Cardiac muscle cell (in vitro differentiated cells and primary cell): ENCODE data around the gene DOK7. TPM values are rescaled to one million over a fixed set of nuclear protein-coding genes. Genes with fewer than 3 reads are reported as not detected.
A peak's percentile ranks its signal among the peaks of the same experiment; 100 is the strongest.
"Not testable (repeated sequence)": the region's sequence is repeated elsewhere in the genome, so short reads cannot be mapped to it uniquely, and the experiment has no call there.

ENCODE experiments used
- DNase-seq, 2 donors: peaks; one replicate each; pipeline versions ENCODE4 v3.0.0 to v3.0.0-alpha.2; 2010 to 2017; ENCODE audit warnings: low read depth in 1 of 2, low spot score in 1 of 2
- H3K27ac ChIP-seq: fragments of 200-600 bp; sonication (generic); 2 replicates; pipeline ENCODE4 v1.5.1; 2016
- H3K27me3 ChIP-seq: fragments of 200-600 bp; sonication (generic); 2 replicates; pipeline ENCODE4 v1.6.0; 2016; ENCODE audit warnings: control low read depth
- H3K36me3 ChIP-seq: fragments of 200-600 bp; sonication (generic); 2 replicates; pipeline ENCODE4 v1.5.1; 2016; ENCODE audit warnings: control low read depth
- H3K4me1 ChIP-seq: fragments of 200-600 bp; sonication (generic); 2 replicates; pipeline ENCODE4 v1.8.1; 2017; ENCODE audit warnings: low read depth, mild to moderate bottlenecking, mixed run types
- H3K4me3 ChIP-seq: fragments of 200-600 bp; sonication (generic); 2 replicates; pipeline ENCODE4 v1.5.1; 2016; ENCODE audit warnings: mild to moderate bottlenecking
- H3K9me3 ChIP-seq: fragments of 200-600 bp; sonication (generic); 2 replicates; pipeline ENCODE4 v1.5.1; 2017; ENCODE audit warnings: low read depth, mild to moderate bottlenecking, control low read depth
- polyA plus RNA-seq: library from polyadenylated mRNA; unstranded; fragments of >200 nt; fragmentation: Nextera tagmentation; extraction: Ambion mirVana; gene quantifications from 2 replicates; pipeline ENCODE4 v1.2.1, GENCODE V29; 2016
- total RNA-seq: library from RNA; depleted of rRNA; stranded (reverse); fragments of >200 nt; gene quantifications from 2 replicates; pipeline ENCODE4 v1.2.3, GENCODE V29; 2016
- TF ChIP-seq, protein P1 (sequence below): IDR thresholded peaks from 2 replicates; pipeline ENCODE4 v1.5.1; 2012; ENCODE audit warnings: low read depth, mild to moderate bottlenecking, low read length

The DOK7 gene
- total and polyA plus RNA-seq, 2 experiments from 2014 or later, result 14.4 to 18.0 TPM

DNA sequence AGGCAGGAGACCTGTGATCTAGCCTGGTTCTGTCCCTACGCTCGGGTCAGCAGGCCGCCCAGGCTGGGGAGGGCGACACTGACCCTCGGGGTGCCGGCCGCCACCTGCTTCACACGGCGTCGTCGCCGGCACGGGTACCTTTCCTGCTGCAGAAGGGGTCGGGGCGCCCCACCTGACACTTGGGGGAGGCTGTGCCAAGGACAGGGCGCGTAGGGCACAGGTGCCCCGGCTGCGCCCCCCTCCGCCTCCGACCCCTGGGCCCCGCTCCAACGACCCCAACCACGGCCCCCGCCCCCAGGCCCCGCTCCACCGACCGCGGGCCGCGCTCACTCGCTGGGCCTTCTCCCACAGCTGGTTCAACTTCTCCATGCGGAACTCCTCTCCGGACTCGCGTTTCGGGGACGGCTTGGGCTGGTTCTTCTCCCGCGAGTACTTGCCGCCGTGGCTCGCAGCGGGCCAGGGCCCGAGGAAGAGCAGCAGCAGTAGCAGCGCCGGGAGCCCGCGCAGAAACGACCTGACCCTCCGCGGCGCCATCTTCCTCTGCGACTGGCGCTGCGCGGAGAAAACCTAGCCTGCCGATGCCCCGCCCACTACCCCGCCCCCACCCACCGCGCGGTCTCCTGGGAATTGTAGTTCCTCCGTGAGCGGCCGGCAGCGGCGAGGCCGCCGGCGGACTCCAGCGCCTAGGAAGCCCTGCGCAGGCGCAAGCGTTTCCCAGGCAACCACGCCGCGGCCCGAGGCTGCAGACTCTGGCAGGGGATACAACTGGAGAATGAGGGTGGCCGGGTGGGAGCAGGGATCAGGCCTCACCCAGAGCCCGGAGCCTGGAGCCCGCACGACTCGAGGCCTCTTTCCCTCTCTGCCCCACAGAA, 69.0 kb downstream of the DOK7 start, which contains the start of gene LRPAP1:
TSS of gene LRPAP1 (minus strand) at position 544 of the 872 bp plus-strand sequence. CDS start at position 534, 10 bp downstream.
- H3K4me3 ChIP-seq, result peak within 1 kb of the TSS; percentile 58
- TF ChIP-seq, protein P1, sequence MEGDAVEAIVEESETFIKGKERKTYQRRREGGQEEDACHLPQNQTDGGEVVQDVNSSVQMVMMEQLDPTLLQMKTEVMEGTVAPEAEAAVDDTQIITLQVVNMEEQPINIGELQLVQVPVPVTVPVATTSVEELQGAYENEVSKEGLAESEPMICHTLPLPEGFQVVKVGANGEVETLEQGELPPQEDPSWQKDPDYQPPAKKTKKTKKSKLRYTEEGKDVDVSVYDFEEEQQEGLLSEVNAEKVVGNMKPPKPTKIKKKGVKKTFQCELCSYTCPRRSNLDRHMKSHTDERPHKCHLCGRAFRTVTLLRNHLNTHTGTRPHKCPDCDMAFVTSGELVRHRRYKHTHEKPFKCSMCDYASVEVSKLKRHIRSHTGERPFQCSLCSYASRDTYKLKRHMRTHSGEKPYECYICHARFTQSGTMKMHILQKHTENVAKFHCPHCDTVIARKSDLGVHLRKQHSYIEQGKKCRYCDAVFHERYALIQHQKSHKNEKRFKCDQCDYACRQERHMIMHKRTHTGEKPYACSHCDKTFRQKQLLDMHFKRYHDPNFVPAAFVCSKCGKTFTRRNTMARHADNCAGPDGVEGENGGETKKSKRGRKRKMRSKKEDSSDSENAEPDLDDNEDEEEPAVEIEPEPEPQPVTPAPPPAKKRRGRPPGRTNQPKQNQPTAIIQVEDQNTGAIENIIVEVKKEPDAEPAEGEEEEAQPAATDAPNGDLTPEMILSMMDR, result no peak

DNA sequence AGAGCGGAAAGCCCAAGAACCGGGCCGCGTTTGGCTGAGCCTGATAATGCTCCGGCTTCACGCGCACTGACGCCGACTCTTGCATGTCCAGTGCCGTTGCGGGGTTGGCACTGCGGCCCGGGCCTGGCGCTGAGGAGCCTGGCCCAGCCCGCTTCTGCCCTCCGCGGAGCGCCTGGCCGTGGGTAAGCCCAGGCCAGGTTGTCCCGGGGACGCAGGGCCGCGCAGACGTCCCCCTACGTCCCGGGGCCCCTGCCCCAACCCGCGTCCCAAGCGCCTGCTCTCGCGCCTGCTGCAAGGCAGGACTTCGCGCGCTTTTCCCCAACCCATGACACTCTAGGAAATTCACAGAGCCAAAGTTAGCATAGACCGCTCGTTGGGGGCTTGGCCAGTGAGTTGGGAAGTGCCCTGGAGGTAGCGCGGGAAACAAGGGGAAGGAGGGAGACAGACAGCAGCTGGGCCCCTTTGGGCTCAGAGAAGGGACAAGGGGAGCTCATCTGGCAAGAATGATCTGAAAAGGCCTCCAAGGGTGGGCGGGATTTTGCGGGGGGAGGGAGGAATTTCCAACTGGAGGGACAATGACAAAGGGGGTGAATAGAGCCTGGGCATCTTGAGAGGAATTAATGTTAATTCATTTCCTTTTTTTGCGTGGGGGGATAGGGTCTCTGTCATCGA, 69.8 kb downstream of the DOK7 start:
- no peak overlapping the region for H3K27ac ChIP-seq
- TF ChIP-seq, protein P1, result no peak
- peaks cover 19% of the 10 kb centered on the region for H3K4me1 ChIP-seq

More for the DNA sequence above, 69.0 kb downstream of the DOK7 start, which contains the start of gene LRPAP1:
- no peaks in the 10 kb centered on the region for H3K27me3 ChIP-seq
- no peak within 1 kb of the TSS for H3K27ac ChIP-seq
- peak; percentile 94 to 95 for DNase-seq
- no peaks in the 10 kb centered on the region for H3K36me3 ChIP-seq
- H3K9me3 ChIP-seq, result no peaks in the 10 kb centered on the region
- H3K4me1 ChIP-seq, result peaks cover 26% of the 10 kb centered on the region

DNA sequence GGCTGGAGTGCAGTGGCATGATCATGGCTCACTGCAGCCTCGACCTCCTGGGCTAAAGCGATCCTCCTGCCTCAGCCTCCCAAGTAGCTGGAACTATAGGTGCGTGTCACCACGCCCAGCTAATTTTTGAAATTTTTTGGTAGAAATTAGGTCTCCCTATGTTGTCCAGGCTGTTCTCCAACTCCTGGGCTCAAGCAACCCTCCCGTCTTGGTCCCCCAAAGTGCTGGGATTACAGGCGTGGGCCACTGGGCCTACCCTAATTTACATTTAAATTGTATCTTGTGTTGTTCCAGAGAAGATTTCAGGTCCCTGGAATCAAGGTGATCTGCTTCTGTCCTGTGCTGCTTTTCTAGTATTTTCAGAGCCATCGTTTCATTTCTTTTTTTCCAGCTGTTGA, 70.3 kb downstream of the DOK7 start:
- H3K36me3 ChIP-seq, result no peaks in the 10 kb centered on the region
- H3K27me3 ChIP-seq, result no peaks in the 10 kb centered on the region
- no peak overlapping the region for H3K27ac ChIP-seq
- TF ChIP-seq, protein P1, result no peak
- peaks cover 13% of the 10 kb centered on the region for H3K4me1 ChIP-seq
- H3K9me3 ChIP-seq, result no peaks in the 10 kb centered on the region
- no peak for DNase-seq
- no peak overlapping the region for H3K4me3 ChIP-seq

More for the DNA sequence above, 69.8 kb downstream of the DOK7 start:
- Histone ChIP-seq H3K4me3 (peak overlapping the region; percentile 58), H3K9me3 (no peaks in the 10 kb centered on the region), H3K36me3 (no peaks in the 10 kb centered on the region), H3K27me3 (no peaks in the 10 kb centered on the region)
- no peak for DNase-seq

DNA sequence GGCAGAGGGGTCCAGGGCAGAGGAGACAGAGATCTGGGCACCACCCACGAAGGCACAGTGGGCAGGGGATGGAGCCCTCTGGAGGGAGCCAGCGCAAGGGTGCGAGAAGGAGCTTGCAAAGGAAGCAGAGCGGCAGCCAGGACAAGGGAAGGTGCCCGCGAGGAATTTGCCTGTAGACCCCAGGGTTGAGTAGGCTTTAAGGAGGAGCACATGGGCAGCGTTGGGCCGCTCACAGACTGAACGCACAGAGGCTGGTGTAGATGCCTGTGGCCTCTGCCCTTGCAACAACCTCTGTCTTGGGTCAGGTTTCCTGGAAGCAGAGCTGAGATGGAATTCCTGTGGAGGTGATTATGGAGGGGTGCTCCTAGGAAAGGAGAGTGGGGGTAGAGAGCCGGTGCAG, 72.7 kb downstream of the DOK7 start:
- not testable (repeated sequence) for H3K4me1 ChIP-seq, H3K27me3 ChIP-seq, H3K9me3 ChIP-seq, H3K4me3 ChIP-seq, H3K36me3 ChIP-seq, DNase-seq, H3K27ac ChIP-seq

DNA sequence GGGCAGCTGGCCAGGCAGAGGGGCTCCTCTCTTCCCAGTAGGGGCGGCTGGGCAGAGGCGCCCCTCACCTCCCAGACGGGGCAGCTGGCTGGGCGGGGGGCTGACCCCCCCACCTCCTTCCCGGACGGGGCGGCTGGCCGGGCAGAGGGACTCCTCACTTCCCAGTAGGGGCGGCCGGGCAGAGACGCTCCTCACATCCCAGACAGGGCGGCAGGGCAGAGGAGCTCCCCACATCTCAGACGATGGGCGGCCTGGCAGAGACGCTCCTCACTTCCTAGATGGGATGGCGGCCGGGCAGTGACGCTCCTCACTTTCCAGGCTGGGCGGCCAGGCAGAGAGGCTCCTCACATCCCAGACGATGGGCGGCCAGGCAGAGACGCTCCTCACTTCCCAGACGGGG, 75.8 kb downstream of the DOK7 start:
- not testable (repeated sequence) for H3K4me3 ChIP-seq, H3K9me3 ChIP-seq, H3K36me3 ChIP-seq, DNase-seq, H3K27ac ChIP-seq, H3K27me3 ChIP-seq, H3K4me1 ChIP-seq

DNA sequence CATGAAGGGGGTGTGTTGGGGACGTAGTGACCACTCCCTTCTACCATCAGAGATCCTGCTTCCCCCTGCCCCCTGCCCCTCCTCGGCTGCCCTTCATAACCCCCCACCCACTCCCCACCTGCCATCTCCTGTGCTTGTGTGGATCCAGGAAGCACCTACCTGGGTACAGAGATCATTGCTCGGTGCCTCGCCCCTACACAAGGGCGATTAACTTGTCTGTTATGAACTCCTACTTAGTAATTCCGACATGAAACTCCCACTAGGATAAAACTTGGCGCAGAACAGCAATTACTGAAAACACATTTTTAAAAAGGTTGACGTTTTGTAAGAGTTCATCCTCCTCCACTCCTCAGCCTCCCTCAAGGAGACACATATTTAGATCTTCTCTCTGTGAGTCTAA, 80.3 kb downstream of the DOK7 start:
- H3K27ac ChIP-seq, H3K4me1 ChIP-seq, DNase-seq, H3K4me3 ChIP-seq, H3K9me3 ChIP-seq, H3K36me3 ChIP-seq, H3K27me3 ChIP-seq: not testable (repeated sequence)

Other genes starting within 250 kb of the DOK7 start
- gene MSANTD1, start 214.1 kb upstream of the DOK7 start, total RNA-seq, result 1.4 and 2.7 TPM in 2 replicates
- gene MSANTD1, start 214.1 kb upstream of the DOK7 start, polyA plus RNA-seq, result 0.37 and 0.92 TPM in 2 replicates
- gene RGS12, start 170.3 kb upstream of the DOK7 start, total RNA-seq, result 26.8 and 40.1 TPM in 2 replicates
- 45.0 and 51.6 TPM in 2 replicates for gene RGS12, start 170.3 kb upstream of the DOK7 start, polyA plus RNA-seq
- 2.3 TPM in 2 replicates for gene HGFAC, start 21.3 kb upstream of the DOK7 start, total RNA-seq
- gene HGFAC, start 21.3 kb upstream of the DOK7 start, polyA plus RNA-seq, result 1.5 and 2.0 TPM in 2 replicates
- gene LRPAP1, start 69.1 kb downstream of the DOK7 start, total RNA-seq, result 217 and 231 TPM in 2 replicates
- 255 and 296 TPM in 2 replicates for gene LRPAP1, start 69.1 kb downstream of the DOK7 start, polyA plus RNA-seq